HT1080 (cell line): ENCODE data around the gene TBL3. TPM values are rescaled to one million over a fixed set of nuclear protein-coding genes. Genes with fewer than 3 reads are reported as not detected.
"Not testable (repeated sequence)": the region's sequence is repeated elsewhere in the genome, so short reads cannot be mapped to it uniquely, and the experiment has no call there.

ENCODE experiments used
- DNase-seq: peaks from one replicate; pipeline ENCODE4 v3.0.0-alpha.2; 2015; ENCODE audit warnings: low read depth
- polyA plus RNA-seq, 2 experiments: library from polyadenylated mRNA; depleted of rRNA; stranded (reverse); fragments of >200 nt; gene quantifications; 2 replicates each; pipeline ENCODE4 v1.2.3, GENCODE V29; 2015
- total RNA-seq: library from RNA; depleted of rRNA; stranded (reverse); fragments of >200 nt; shearing (Covaris generic); gene quantifications from 2 replicates; pipeline ENCODE4 v1.2.3, GENCODE V29; 2014; rRNA removed

Gene TBL3
- total RNA-seq = 47.8 and 53.4 TPM in 2 replicates
- polyA plus RNA-seq (2015; cell fraction: cytosol; rRNA removed) = 55.7 and 58.7 TPM in 2 replicates
- polyA plus RNA-seq (2015; cell fraction: nucleus; rRNA removed) = 105 and 114 TPM in 2 replicates

DNA sequence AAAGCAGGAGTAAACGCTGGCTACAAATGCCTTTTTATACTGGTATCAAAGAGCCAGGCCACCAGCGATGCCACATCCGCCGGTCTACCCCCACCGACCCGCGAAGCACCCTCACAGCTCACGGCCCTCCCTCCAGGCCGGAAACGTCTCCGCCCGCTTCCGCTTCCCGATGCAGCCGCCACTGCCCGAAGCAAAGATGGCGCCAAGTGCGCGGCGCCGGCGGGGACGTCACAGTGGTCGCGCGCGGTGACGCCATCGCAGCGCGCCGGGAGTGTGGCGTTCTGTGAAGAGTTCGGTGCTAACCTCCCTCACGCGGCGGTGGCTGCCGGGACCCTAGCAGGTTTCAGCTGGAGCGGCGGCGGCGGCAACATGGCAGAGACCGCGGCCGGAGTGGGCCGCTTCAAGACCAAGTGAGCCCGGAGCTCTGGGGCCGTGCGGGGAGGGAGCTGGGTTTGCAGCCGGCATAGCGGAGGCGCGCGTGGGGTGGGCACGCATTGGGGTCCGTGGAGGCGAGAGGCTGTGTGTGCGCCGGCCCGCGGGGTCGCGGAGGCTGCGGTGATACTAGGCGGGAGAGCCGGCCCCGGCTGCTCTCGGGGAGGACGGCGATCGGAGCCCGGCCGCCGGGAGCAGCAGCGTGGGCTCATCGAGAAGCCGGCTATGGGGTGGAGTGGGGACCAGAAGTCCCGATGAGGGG, at the start of gene TBL3:
Gene TBL3, plus strand, starts transcription at position 258 of the 694 bp plus-strand sequence. Its CDS starts 112 bp downstream, at position 370.
- peak; percentile 94 for DNase-seq

- no peak for DNase-seq
These were observed 49.5 kb upstream of the TBL3 start for GRCh38 chr16:1922357-1922756.

DNA sequence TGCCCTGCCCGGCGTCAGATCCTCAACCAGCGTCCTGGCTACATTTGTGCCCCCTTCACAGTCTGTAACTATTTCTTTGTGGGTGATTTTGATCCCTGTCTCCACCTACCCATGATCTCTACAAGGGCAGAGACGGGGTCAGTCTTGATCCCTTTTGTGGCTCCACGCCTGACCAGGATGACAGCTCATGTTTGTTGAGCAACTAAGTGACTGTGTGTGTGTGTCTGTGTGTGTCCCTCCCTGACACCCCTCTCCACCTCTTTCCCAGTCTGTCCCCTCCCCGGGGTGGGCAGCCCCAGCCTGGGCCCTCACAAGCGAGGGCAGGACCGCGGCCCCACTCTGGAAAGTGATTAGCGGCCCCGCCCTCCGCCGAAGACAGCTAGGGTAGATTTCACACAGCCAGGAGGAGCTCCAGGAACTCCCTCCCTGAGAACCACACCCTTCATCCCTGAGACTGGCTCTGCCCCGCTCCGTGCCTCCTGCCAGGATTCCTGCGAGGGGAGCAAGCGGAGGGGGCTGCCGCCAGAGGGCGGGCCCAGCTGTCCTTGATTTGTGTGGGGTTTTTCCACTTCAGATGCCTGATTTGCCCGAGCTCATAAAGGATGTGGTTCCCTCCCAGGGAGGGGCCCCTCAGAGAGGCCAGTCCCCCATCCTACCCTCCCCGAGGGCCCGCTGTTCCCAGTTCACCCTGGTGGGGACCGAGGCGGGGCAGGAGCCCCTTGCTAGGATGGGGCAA, 48.4 kb upstream of the TBL3 start:
- DNase-seq = peak; percentile 54

GRCh38 chr16:1924095-1924494, 47.8 kb upstream of the TBL3 start:
- no peak for DNase-seq

DNA sequence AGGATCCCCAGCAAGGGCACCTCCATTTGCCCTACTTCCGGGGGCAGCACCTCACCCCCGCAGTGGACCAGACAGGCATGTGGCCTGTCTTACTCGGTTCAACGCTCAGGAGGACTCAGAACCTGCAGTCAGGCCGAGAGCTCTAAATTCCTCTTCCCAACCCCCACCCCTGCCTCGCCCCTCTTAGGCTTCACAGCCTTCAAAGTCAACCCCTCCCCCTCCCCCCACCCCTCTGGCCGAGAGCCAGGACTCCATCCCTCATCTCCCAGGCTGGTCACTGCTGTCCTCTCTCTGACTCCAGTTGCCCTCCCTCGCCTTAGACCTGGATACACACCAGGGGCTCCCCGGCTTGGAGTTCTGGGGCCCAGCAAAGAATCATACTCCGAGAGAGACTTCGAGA, 45.6 kb upstream of the TBL3 start:
- no peak for DNase-seq

DNA sequence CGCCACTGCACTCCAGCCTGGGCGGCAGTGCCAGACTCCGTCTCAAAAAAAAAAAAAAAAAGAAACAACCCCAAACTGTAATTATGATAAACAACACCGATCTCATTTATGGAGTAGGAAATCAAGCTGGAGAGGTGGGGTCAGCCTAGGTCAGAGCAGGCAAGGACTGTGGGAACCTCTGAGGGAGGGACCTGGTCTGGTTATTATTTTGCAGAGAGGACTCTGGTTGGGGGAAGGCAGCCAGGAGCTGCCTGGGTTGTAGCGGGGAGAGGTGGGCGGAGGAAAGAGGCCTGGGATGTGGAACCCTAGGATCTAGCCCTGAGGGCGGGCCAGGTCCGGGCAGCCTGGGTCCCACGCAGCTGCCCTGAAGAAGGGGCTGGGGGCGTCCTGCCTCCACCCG, 42.7 kb upstream of the TBL3 start:
- DNase-seq = no peak

DNA sequence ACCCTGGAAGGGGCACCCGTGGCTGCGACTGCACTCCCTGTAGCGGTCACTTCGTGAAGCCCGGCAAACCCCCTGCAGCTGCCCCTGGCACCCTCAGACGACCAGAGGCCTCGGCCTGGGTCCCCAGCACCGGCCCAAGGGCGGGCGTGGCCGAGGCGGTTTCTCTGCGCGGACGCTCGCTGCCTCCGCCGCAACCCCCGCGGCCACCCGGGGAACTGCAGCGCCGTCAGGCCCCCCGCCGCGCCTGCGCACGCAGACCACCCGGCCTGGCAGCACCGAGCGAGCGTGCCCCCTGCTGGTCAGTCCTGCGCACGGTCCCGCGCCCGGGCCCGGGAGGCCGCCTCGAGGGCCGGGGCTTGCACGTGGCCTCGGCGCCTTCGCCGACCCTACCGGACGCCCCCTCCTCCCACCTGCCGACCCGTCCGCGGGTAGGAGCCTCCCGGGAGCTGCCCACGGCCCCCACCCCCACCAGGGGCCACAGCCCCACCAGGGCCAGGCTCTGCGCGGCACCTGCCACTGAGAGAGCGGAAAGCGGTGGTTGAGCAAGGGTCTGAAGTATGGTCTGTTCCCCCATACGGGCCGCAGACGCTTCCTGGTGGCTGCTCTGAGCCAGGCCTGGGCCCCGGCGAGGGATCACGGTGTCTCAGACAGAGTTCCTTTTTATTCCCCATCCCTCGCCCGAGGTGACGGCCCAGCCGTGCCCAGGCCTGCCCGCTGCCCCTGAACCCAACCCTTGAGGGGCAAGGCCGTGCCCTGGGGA, 42.1 kb upstream of the TBL3 start:
- DNase-seq = peak; percentile 73

DNA sequence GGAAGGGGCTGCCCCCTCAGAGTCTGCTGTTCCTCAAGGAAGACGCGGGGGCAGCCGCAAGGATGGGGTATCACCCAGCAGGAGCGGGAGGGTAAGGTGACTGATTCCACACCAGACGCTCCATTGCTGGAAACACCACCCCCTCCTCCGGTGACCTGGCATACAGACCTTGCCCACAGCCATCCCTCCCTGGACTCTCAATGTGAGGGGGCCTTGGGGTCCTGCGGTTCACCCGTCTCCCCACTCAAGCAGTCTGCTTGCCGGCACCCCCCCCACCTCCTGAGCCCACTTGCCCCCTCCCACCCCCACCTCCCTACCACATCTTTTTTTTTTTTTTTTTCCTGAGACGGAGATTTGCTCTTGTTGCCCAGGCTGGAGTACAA, 41.5 kb upstream of the TBL3 start:
- DNase-seq = no peak

DNA sequence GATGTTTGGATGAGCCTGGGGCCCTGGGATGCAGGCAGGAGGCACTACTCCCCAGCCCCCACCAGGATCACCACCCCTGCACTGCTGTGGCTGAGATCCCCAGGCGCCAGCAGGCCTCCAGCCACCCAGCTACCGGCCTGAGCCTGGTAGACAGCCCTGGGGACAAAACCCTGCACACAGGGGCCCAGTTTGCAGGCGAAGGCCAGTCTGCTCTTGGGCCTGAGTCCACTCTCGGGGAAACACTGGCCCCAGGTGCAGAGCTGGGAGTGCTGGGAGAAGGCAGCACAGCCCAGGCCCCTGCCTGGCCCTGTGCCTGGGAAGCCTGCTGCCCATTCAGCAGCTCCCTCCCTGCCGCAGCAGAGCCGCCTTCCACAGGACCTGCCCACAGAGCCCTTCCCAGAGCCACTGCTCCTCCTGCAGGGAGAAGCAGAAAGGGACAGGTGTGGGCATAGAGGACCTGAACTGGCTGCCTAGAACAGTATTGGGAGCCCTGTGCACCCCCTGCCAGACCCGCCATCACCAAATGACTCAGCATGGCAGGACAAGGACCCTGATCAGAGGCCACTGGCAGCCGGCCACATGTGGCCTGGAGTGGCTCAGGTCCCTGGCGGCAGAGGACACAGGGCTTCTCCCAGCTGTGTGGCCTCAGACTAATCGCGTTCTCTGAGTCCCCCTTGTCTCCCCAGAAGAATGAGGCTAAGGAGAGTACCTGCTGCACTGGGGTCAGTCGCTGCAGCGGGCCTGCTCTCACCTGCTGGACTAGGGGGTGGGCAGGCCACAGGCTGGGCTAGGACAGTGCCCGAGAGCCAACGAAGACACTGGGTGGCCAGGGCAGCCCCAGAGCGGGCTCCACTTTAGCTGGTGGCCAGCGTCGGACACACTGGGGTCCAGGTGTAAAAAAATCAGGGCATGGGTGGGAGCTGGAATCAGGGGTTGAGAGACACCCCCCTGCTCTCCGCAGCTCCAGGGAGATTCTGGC, 39.5 kb upstream of the TBL3 start:
- peak; percentile 52 for DNase-seq

- DNase-seq = no peak
These were observed 38.7 kb upstream of the TBL3 start for GRCh38 chr16:1933097-1933661.

DNA sequence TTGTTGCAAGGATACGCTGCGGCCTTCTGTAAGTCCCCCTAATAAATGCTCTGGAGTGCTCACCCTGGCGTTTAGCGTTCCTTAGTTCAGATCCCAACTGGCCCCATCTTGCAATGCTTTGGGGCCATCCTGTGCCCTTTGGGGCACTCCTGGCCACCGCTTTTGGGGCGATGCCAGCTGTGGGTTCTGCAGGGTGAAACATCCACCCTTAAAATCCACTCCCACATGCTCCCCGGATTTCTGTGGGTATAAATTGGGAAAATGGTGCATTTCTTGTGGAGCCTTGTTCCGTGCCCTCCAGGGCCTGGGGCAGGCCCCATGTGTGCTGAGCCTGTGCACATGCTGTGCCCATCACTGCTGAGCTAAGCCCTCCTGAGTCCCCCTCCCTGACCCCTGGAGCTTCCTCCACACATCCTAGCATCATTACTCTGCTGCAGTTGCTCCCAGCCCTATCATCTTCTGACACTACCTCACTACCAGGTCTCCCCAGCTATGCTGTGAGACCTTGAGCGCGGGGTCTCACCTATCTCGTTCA, 34.8 kb upstream of the TBL3 start:
- DNase-seq = no peak

GRCh38 chr16:1938316-1938715, 33.5 kb upstream of the TBL3 start:
- DNase-seq = no peak

DNA sequence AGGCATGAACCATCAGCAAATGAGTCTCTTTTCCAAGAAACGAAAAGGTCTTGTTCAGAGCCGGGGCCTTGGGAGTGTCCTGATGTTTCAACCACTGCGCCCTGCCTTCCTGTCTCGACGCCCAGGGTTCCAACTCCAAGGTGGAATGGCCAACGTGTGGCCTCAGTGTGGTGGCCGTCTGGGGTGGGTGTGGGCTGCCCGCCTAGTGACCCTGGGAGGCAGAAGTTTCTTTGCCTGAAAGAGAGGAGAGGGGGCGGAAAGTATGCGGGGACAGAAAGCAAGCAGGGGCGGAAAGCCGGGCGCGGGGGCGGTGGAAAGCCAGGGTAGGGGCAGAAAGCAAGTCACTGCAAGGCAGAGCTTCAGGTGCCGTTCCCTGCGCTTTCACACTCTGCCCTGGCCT, 32.9 kb upstream of the TBL3 start:
- DNase-seq = no peak

DNA sequence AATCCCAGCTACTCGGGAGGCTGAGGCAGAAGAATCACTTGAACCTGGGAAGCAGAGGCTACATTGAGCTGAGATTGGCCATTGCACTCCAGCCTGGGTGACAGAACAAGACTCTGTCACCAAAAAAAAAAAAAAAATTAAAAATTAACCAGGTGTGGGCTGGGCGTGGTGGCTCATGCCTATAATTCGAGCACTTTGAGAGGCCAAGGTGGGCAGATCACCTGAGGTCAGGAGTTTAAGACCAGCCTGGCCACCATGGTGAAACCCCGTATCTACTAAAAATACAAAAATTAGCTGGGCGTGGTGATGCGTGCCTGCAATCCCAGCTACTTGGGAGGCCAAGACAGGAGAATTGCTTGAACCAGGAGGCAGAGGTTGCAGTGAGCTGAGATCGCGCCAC, 32.0 kb upstream of the TBL3 start:
- DNase-seq = not testable (repeated sequence)

DNA sequence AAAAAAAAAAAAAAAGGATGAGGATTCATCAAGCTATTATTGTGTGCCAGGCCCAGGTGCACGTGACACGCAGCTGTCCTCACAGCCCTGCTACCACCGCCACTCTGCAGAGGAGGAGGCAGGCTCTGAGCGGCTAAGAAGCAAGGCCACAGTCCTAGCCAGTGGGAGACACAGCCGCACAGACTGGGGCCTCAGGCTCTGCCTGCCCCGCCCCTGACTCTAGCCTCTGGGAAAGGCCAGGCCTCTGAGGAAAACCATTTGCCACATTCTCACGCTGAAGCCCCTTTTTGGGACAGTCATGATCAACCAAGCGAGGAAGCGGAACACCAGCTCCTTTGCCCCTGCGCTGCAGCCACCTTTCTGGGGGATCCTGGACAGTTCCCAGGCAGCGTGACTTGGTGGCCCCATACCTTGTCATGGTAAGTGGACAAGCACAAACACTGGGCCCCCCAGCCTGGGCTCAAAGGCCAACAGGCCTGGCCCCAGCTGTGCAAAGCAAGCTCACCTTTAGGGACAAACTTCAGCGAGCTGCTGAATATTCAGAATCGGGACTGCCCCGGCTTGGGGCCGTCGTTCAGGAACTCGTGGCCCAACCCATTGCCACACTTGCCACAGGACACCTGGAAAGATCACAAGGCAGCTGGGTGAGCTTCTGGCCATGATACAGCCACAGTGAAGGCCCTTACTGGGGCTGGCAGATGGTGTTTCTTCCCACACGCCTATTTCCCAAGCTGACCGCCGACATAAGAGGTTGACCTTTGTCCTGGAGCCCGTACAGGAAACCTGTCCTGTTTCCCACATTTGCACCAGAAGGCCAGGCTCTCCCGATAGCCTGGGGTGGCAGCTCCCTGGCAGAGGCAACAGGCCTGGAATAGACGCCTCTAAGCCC, 31.3 kb upstream of the TBL3 start:
- DNase-seq = no peak

- DNase-seq = peak; percentile 83
These were observed 30.4 kb upstream of the TBL3 start for GRCh38 chr16:1941162-1942046.

- DNase-seq = peak; percentile 36
These were observed 29.6 kb upstream of the TBL3 start for GRCh38 chr16:1942047-1942809.
